Stimulated activated CD8-positive, alpha-beta memory T cell treated with anti-CD3 and anti-CD28 coated beads, Interleukin-7, amount 100 ng/mL, for 4 hours (primary cell): ENCODE measurements around the gene CTBP2.

ENCODE experiments used
- DNase-seq, 2 donors: peaks; one replicate each; pipeline ENCODE4 v3.0.0-alpha.2; 2020; ENCODE audit warnings: low read depth in 2 of 2

CTBP2 gene

DNA sequence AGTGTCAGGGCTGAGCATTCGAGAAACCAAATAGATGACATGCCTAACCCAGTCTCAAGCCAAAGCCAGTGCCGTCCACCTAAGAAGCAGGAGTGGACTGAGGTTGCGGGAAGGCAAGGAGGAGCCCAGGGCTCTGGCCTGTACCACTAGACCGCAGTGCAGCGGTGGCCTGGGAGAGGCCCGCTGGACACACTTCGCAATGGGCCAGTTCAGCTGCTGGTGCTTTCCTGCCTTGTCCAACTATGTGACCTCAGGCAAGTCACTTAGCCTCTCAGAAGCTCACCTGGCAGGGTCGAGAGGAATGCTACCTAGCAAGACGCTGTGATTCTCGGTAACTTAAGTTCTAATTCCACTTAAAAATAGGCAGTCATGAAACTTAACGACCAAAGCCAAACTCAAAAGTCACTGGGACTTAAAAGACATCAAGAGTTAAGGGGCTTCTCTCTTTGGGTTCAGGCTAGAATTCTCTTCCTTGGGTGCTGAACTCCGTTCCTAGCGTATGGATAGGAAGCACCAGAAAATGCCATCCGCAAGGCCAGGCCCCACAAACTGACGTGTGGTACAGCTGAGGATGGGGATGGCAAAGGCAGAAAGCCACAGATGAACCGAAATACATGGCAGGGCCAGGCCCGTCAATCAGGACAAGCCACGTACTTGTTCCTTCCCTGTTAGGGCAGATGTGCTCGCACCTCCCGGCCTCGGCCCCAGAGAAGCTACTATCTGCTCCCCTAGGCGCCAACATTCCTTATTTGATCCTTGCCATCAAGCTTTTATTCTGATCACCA lies 34.2 kb downstream of the CTBP2 start:
- DNase-seq: no peak

GRCh38 chr10:125124907-125125306 lies 35.5 kb downstream of the CTBP2 start:
- DNase-seq: no peak

DNA sequence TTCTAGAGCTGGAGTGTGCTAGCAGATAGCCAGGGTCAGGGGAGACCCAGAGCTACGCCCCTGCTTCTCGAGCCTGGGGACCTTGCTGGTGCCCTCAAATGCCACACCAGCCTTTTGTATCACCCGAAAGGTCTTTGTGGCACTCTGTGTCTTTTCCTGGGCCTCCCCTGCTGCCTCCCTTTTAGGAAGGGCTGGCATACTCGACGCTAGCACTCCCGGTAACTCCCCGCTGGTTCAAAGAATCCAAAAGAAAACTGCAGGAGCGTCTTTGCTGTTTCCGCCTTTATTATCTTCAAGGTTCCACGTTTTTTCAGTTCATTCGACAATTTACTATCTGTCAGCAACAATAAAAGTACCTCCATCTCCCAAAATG lies 36.3 kb downstream of the CTBP2 start:
- no peak for DNase-seq

DNA sequence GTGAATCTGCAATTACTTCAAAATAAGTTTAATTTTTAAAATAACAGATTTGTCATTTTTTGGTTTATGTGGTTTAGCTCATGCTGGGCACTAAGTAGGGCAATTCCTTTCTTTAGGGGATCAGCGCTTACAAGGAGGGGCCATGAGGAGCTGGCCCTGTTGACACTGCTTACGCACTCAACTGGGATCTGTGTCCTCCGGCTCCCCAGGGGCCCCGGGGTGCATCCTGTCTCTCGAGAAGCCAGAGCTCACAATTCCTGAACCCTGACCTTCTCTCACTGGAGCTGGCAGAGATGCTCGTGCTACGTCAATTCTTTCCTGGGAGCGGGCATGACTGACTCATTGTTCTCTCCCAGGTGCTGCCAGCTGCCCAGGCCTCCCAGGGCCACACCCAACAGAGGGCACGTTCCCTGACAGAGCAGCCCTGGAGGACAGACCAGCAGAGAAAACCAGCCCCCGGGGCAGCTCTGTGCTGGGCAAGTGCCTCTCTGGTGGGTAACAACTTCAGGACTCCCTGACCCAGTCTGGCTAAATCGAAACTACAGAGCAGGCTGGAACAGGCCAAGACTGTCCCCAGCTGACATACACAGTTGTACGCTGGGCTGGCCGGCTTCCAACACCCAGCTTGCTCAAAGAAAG lies 36.8 kb downstream of the CTBP2 start:
- no peak for DNase-seq

DNA sequence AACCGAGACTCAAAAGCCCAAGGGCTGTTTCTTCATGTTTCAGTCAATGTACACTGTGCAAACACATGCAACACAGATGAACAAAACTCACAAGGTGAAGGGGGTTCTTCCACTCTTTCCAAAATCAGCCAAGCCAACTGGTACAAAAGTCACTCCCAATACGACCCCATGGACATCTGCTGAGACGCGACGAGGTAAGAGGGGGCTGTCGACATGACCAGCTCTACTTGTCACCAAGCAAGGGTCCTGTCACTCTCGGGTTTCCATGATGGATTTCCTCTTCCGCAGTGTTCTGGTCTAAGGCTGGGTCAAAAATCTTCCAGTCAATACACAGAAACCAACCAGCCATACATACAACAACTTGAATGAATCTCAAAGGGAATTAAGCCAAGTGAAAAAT lies 37.8 kb downstream of the CTBP2 start:
- DNase-seq: no peak

GRCh38 chr10:125121003-125121402 lies 39.4 kb downstream of the CTBP2 start:
- DNase-seq: no peak

DNA sequence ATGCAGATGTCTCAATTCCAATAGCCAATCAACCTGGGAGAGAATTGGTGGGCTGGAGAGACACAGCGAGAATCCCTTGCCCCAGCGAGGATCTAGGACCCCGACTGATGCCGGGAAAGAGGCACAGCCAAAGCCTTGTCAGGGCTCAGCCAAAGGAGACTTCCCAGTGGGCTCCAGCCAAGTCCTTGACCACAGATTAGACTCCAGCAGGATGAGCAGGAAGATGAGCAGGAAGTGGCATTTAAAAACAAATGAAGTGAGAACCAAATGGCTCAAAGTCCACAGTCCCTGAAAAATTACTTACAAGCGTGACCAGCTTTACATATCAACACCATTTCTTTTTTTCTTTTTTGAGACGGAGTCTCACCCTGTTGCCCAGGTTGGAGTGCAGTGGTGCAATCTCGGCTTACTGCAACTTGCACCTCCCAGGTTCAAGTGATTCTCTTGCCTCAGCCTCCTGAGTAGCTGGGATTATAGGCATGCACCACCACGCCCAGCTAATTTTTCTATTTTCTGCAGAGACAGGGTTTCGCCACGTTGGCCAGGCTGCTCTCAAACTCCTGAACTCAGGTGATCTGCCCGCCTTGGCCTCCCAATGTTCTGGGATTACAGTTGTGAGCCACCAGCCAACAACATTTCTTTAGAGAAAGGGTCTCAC lies 40.2 kb downstream of the CTBP2 start:
- no peak for DNase-seq

- no peak for DNase-seq
These were observed 41.7 kb downstream of the CTBP2 start for GRCh38 chr10:125118701-125119100.

DNA sequence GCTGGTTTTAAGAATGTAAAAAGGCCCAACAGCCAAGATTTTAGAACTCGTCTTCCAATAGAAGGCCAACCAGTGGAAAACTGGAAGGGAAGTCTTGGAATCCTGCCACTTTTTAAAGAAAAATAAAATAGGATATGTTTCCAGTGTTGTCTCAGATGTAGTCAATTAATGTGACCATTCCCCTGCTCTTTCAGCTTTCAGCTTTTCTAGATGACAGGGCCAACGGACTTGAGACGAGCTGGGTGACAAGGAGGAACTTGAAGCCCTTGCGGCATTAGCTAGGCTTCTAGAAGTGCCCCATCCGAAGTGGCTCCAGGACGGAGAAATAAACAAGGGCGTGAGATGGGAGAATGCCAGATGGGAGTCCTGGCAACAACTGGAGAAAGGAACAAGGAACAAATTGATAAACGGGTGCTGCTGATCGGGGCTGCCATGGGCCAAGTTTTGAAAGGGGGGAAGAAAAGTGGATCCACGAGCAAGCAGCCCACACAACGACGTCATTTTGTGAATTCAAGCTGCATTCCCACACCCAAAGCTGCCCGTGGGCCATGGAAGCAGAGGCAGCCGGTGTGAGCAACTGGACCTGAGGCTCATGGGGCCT lies 42.3 kb downstream of the CTBP2 start:
- DNase-seq: no peak

GRCh38 chr10:125116652-125117310 lies 43.6 kb downstream of the CTBP2 start:
- no peak for DNase-seq

DNA sequence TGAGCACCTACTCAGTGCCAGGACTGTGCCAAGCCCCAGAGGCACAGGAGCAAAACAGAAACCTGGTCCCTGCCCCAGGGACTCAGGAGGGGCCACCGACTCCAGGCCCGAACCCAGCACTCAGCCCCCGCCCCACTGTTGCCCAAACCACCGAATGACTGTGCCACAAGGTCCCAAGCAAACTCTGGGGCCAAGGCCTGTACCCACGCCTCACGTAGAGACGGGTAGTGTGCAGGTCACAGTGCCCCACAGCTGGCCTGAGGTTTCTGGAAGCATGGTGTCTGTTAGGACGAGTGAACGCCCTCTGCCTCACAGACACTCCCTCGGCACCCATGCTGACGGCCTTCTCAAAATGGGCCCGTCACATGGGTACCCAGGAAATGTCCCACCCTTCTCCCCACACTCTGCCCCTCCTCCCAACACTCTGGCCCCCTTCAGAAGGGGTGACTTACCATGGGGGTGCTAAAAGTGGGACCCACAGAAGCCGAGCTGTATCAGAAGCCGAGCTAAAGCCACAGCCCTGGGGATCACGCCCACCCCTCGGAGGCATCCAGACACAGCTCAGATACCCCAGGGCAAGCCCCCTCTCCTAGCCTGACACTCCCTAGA lies 44.2 kb downstream of the CTBP2 start:
- DNase-seq: no peak

DNA sequence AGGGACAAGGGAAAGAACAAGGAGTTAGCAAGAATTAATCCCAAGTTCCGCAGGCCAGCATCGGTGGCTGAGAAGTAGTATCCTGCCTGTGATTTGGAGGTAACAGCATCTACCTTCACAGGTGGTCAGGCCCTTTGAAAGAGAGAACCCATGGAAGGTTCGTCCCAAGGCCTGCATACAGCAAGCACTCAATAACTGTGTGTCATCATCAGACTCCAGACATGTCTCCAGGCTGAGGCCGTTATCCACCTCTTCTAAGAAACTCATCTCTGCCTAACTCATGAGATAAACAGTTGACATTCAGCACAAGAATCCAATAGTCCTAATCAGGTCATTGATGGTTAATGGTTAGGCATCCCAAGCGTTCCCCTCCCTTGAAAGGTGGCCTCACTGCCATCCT lies 45.0 kb downstream of the CTBP2 start:
- DNase-seq: no peak

DNA sequence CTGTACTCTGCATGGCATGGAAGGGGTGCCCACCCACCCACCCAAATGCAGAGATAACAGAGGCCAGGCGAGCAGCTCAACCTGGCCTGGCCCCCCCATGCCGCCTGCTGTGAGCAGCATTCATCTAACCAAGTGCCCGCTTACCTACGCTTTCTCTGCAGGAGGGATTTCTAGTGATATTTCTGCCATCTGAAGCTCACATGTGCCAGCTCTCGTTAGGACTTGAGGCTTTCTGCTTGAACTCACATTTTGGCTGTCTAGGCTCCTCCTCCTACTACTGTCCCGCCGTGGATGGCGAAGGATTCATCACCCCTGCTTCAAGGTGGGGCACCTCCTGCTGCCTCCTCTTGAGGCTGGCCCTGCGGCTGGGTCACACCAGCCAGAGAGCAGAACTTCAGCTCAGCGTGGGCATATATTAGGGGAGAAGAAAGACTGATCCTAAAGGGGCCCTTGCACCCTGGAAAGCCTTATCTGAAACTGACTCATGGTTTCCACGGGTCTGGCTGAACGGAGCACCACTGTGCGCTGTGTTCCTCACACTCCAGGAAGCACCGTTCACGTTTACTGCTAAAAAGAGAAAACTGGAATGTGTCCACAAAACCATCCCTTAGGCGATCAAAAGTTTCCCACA lies 45.5 kb downstream of the CTBP2 start:
- DNase-seq: no peak

- DNase-seq: no peak
These were observed 46.5 kb downstream of the CTBP2 start for GRCh38 chr10:125113691-125114371.

- DNase-seq: no peak
These were observed 47.5 kb downstream of the CTBP2 start for GRCh38 chr10:125112697-125113494.

DNA sequence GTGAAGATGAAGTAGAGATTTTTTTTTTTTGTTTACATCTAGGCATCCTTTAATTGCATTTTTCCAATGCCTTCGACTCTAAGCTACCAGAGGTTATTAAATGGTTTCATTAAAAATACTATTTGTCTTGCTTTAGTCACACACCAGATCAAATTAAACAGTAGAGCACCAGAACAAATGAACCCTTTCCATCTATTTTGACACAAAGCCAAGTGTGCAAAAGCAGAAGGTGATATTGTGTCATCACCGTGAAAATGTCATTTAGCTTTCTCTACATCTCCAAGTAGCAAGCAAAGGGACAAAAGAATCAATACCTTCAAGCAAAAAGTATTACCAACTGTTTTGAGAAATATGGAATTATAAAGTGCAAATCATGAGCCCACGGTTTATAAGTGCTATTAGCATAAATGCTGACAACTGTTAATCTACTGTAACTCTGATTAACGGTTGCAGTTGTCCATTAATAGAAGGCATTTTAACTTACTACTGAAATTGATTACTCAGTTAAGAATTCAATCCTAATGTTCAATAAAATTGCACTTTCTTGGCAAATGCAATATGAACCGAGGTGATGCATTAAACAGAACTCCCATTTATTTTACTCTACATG lies 49.1 kb downstream of the CTBP2 start:
- no peak for DNase-seq

- DNase-seq: no peak
These were observed 52.3 kb downstream of the CTBP2 start for GRCh38 chr10:125107965-125108580.

DNA sequence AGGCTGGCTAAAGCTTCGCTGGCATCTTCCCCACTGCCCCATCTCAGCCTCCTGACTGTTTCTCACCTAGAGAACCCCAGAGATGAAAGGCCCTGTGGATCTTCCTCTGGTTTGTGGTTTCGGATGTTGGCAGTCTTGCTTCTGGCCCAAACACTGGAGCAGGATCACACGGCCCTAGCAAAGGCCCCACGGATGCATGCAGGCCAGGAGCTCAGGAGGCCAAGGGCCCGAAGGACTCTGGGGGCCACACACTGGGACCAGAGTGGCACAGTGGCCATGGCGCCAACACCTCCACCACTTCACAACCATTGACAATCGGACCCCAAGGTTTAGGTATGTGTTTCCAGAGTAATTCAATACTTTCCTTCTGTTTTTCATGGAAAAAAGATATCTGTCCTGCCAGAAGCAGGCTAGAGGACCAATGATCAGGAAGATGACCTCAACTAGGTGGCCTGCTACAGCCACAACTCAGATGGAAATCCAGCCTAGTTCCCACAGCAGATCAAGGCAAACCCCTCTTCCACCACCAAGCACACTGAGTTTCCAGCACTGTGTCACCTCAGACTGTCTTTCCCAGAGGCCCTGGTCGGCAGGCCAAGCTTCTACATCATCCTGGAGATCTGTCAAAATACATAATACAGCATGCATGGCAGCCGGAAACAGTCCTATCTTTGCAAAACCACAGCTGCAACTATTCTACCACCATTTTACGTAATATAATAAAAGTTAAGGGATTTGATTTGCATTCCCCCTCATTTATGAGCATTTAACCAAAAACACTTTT lies 53.0 kb downstream of the CTBP2 start:
- DNase-seq: no peak
